Thymus (tissue), 11 donors: ENCODE results near the gene GMFB. TPM values are rescaled to one million over a fixed set of nuclear protein-coding genes. Genes with fewer than 3 reads are reported as not detected.
A peak's percentile ranks its signal among the peaks of the same experiment; 100 is the strongest.

Experiments used
- DNase-seq, 9 donors: peaks; one replicate each; pipeline ENCODE4 v3.0.0-alpha.2; 2013; ENCODE audit warnings: low spot score in 9 of 9, low read depth in 6 of 9, missing footprints in 1 of 9
- H3K27ac ChIP-seq, 2 donors: one replicate each; pipeline ENCODE4 v1.5.1; 2013; ENCODE audit warnings: control low read depth in 1 of 2, low read depth in 1 of 2, low read length in 1 of 2, mild to moderate bottlenecking in 1 of 2, moderate library complexity in 1 of 2
- H3K27me3 ChIP-seq, 2 donors: one replicate each; pipeline ENCODE4 v1.5.1; 2013; ENCODE audit warnings: low read length in 1 of 2; ENCODE audit not compliant: control insufficient read depth in 2 of 2, insufficient read depth in 1 of 2
- H3K36me3 ChIP-seq, 2 donors: one replicate each; pipeline ENCODE4 v1.5.1; 2013; ENCODE audit warnings: low read length in 1 of 2, mild to moderate bottlenecking in 1 of 2, moderate library complexity in 1 of 2; ENCODE audit not compliant: control insufficient read depth in 2 of 2, insufficient read depth in 2 of 2
- H3K4me1 ChIP-seq, 2 donors: one replicate each; pipeline ENCODE4 v1.5.1; 2013; ENCODE audit warnings: low read length in 2 of 2; ENCODE audit not compliant: control insufficient read depth in 2 of 2, insufficient read depth in 2 of 2
- H3K4me3 ChIP-seq, 2 donors: one replicate each; pipeline ENCODE4 v1.5.1; 2013; ENCODE audit warnings: low read length in 2 of 2, control low read depth in 1 of 2, mild to moderate bottlenecking in 1 of 2
- H3K9me3 ChIP-seq, 2 donors: one replicate each; pipeline ENCODE4 v1.5.1; 2013; ENCODE audit warnings: low read length in 1 of 2, mild to moderate bottlenecking in 1 of 2; ENCODE audit not compliant: control insufficient read depth in 2 of 2, insufficient read depth in 1 of 2
- WGBS: extraction: QIAGEN DNeasy Blood & Tissue Kit; methylation state at CpG from one replicate; pipeline ENCODE4 v1.1.7; 2013; 5-methylcytosine and 5-hydroxymethylcytosine counted together
- polyA plus RNA-seq: library from polyadenylated mRNA; stranded (reverse); fragments of 200-250 nt; gene quantifications from one replicate; pipeline ENCODE4 v1.2.3, GENCODE V29; 2013
- total RNA-seq: library from RNA; stranded (reverse); fragments of 120-200 nt; gene quantifications from one replicate; pipeline ENCODE4 v1.2.4, GENCODE V29; 2013
- donor health status: healthy.

Gene GMFB
- total and polyA plus RNA-seq, 2 donors = 24.6 to 29.7 TPM

- Histone ChIP-seq H3K27me3 (no peaks in the 10 kb centered on the region), H3K36me3 (peaks cover 0 to 4% of the 10 kb centered on the region in 2 donors), H3K9me3 (no peaks in the 10 kb centered on the region), H3K27ac (peak overlapping the region in 1 of 2 donors; percentile 69), H3K4me3 (peak overlapping the region; percentile 77 to 87), H3K4me1 (peaks cover 4 to 17% of the 10 kb centered on the region in 2 donors)
- 83% methylated on average over 4 of the region's 4 CpGs for WGBS
- no peak for DNase-seq
These were observed 1.0 kb downstream of the GMFB start for GRCh38 chr14:54487771-54488170.

GRCh38 chr14:54486685-54487084 lies 2.1 kb downstream of the GMFB start:
- no peaks in the 10 kb centered on the region for H3K27me3 ChIP-seq
- DNase-seq = peak in 1 of 9 donors; percentile 29
- H3K36me3 ChIP-seq = peaks cover 0 to 12% of the 10 kb centered on the region in 2 donors
- H3K4me1 ChIP-seq = peaks cover 4 to 17% of the 10 kb centered on the region in 2 donors
- no peaks in the 10 kb centered on the region for H3K9me3 ChIP-seq
- no peak overlapping the region for H3K27ac ChIP-seq
- H3K4me3 ChIP-seq = no peak overlapping the region
- WGBS = 97% methylated on average over 1 of the region's 1 CpG

- DNase-seq = no peak
- Histone ChIP-seq H3K9me3 (no peaks in the 10 kb centered on the region), H3K36me3 (peaks cover under 1 to 13% of the 10 kb centered on the region in 2 donors), H3K4me3 (no peak overlapping the region), H3K4me1 (peaks cover 4 to 7% of the 10 kb centered on the region in 2 donors), H3K27ac (no peak overlapping the region), H3K27me3 (no peaks in the 10 kb centered on the region)
These were observed 4.9 kb downstream of the GMFB start for GRCh38 chr14:54483846-54484245.

- Histone ChIP-seq H3K4me3 (no peak overlapping the region), H3K9me3 (no peaks in the 10 kb centered on the region), H3K36me3 (peaks cover 3 to 19% of the 10 kb centered on the region in 2 donors), H3K4me1 (peaks cover 4 to 7% of the 10 kb centered on the region in 2 donors), H3K27ac (no peak overlapping the region), H3K27me3 (no peaks in the 10 kb centered on the region)
- no peak for DNase-seq
- WGBS = 86% methylated on average over 8 of the region's 8 CpGs
These were observed 5.6 kb downstream of the GMFB start for GRCh38 chr14:54483073-54483745.

GRCh38 chr14:54481695-54482094 lies 7.1 kb downstream of the GMFB start:
- no peaks in the 10 kb centered on the region for H3K27me3 ChIP-seq

GRCh38 chr14:54480830-54481562 lies 7.8 kb downstream of the GMFB start:
- peaks cover 3 to 20% of the 10 kb centered on the region in 2 donors for H3K36me3 ChIP-seq
- no peaks in the 10 kb centered on the region for H3K27me3 ChIP-seq
- WGBS = 96% methylated on average over 4 of the region's 4 CpGs
- no peaks in the 10 kb centered on the region for H3K9me3 ChIP-seq
- no peak overlapping the region for H3K4me3 ChIP-seq
- DNase-seq = no peak
- no peaks in the 10 kb centered on the region for H3K4me1 ChIP-seq
- no peak overlapping the region for H3K27ac ChIP-seq

More at GRCh38 chr14:54481695-54482094, 7.1 kb downstream of the GMFB start:
- H3K4me1 ChIP-seq = peaks cover 0 to 1% of the 10 kb centered on the region in 2 donors
- WGBS = over 99% methylated on average over 2 of the region's 2 CpGs
- H3K36me3 ChIP-seq = peaks cover 3 to 20% of the 10 kb centered on the region in 2 donors
- DNase-seq = no peak
- no peak overlapping the region for H3K27ac ChIP-seq
- no peak overlapping the region for H3K4me3 ChIP-seq
- H3K9me3 ChIP-seq = no peaks in the 10 kb centered on the region

GRCh38 chr14:54478636-54479215 lies 10.1 kb downstream of the GMFB start:
- WGBS = 96% methylated on average over 3 of the region's 3 CpGs
- no peaks in the 10 kb centered on the region for H3K9me3 ChIP-seq
- H3K27ac ChIP-seq = no peak overlapping the region
- H3K27me3 ChIP-seq = no peaks in the 10 kb centered on the region
- DNase-seq = no peak
- peaks cover 3 to 23% of the 10 kb centered on the region in 2 donors for H3K36me3 ChIP-seq
- no peaks in the 10 kb centered on the region for H3K4me1 ChIP-seq
- no peak overlapping the region for H3K4me3 ChIP-seq

- Histone ChIP-seq H3K27me3 (no peaks in the 10 kb centered on the region), H3K27ac (no peak overlapping the region), H3K36me3 (peaks cover 3 to 12% of the 10 kb centered on the region in 2 donors), H3K4me1 (no peaks in the 10 kb centered on the region), H3K4me3 (no peak overlapping the region), H3K9me3 (no peaks in the 10 kb centered on the region)
- WGBS = 98% methylated on average over 4 of the region's 4 CpGs
- DNase-seq = no peak
These were observed 12.9 kb downstream of the GMFB start for GRCh38 chr14:54475911-54476310.
